HG03039 (cell line): ENCODE results near the gene MEX3A.
A peak's percentile ranks its signal among the peaks of the same experiment; 100 is the strongest.

Experiments
- ATAC-seq: cut with Tn5 transposase; IDR thresholded peaks from one replicate; pipeline ENCODE4 v1.9.1; 2021; ENCODE audit warnings: mild to moderate bottlenecking, moderate library complexity; ENCODE audit not compliant: unreplicated experiment

The MEX3A gene

DNA sequence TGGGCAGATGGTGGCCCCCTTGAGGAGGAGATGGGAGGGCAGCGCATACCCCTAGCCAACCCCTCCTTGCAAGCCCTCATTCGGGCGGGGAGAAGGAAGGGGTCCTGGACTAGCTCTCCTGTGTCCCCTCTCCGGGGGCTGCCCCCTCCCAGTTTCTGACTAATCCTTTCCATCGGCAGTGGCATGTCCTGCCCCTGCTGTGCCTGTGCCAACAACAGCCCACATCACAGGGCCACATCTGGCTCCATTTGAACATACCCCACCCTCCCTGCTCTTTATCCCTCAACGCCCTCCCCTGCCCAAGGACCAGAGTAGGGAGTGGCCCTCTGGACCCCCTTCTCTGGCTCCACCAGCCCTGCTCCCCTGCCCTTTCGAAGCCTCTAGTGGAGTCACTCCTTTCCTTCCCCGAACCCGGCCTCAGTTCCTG, 21.3 kb upstream of the MEX3A start:
- ATAC-seq = no peak

DNA sequence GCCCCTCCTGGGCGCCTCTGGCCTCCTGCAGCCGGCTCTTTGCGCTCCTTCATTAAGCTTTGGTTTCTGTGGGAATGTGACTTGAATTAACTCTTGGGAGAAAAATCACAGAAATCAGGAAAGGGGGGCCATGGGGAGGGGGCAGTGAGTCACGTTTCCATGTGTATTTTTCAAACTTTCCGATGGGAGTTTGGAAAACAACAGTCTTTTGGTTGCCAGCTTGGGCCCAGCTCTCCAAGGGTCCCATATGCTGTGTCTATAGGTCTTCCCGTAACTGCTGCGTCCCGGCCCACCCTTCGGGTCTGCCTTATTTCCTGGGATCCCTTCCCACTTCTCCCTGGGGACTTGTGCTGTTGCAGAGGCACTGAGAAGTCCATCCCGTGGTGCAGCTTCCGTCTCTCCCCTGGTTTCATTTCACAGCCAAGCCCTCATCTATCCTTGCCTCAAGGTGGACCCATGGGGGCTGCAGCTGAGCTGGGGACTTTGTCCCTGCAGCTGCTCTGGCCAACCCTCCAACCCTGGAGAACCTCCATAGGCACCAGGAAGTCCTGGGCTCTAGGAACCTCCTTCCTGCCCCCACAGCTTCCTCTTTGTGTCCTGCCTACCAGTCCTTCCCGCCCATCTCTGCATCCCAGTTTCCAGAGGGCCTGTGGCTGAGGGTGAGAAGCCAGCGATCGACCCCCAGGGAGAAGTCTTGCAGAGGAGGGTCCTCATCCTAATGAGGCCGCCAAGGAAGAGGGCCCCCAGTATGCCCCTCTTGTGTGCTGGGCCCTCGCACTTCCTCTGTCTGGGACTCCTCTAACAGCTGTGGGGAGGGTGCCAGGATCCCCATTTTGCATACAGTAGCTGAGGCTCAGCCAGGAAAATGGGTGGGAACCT, 20.6 kb upstream of the MEX3A start:
- no peak for ATAC-seq

DNA sequence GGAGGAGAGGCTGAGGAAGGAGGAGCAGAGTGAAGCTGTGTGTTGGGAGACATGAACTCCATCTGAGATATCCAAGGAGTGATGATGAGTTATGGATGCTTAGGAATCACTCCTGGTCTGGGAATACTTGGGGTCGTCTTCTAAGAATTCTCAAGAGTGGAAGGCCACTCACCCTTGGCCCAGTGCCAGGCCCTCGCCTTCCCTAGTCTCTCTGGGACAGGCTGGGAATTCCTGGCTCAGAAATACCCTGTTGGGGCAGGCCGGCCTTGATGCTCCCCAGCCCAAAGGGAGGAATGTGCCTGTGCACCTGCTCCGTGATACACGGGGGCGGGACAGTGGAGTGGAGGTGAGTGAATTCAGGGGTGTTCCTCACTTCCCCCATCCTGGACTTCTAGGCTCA, 19.6 kb upstream of the MEX3A start:
- ATAC-seq = no peak

DNA sequence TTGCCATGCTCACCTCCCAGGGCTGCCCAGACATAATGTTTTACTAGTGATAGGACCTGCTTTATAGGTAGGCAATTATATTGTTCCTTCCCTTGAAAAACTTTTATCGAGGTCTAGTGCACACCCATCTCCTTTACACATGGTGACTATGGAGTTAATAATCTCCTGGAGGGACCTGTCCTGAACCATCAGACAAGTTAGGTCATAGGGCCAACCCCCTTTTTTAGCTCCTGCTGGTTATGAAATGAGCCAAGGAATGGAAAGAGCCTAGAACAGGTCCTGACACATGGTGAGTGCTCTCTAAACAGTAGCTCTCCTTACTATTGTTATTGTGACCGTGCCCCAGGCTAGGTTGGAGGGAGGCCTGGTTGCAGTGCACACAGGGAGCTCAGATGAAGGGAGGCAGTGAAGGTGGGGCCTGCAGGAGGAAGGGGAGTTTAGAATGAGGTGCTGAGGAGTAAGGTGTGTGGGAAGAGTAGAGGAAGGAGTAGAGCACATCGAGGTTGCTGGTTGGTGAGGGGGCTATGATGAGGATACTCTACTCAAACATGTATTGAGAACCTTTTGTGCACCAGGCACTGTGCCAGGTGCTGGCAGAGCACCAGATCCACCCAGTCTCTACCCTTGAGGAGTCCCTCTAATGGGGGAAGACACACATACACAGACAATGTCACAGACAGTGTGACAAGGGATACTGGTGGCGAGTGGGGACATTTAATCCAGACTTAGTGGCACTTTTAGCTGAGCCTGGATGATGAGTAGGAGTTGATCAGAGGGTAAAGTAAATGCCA, 18.1 kb upstream of the MEX3A start:
- ATAC-seq = no peak

DNA sequence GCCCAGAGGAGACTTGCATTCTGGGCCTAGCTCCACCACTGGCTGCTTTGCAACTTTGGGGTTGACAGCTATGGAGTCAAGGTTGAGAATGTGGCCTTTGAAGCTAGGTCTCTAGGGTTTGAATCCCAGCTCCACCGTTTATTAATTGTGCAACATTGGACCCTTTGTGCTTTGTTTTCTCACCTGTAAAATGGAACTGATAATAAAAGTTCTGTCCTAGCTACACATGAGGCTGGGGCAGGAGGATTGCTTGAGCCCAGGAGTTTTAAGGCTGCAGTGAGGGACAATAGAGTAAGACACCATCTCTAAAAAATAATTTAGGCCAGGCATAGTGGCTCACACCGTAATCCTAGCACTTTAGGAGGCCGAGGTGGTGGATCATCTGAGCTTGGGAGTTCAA, 17.0 kb upstream of the MEX3A start:
- ATAC-seq = no peak

- ATAC-seq = no peak
These were observed 16.5 kb upstream of the MEX3A start for GRCh38 chr1:156098784-156099183.

- ATAC-seq = no peak
These were observed 15.4 kb upstream of the MEX3A start for GRCh38 chr1:156097499-156098178.

- peak; percentile 51 for ATAC-seq
These were observed 14.6 kb upstream of the MEX3A start for GRCh38 chr1:156096640-156097391.

DNA sequence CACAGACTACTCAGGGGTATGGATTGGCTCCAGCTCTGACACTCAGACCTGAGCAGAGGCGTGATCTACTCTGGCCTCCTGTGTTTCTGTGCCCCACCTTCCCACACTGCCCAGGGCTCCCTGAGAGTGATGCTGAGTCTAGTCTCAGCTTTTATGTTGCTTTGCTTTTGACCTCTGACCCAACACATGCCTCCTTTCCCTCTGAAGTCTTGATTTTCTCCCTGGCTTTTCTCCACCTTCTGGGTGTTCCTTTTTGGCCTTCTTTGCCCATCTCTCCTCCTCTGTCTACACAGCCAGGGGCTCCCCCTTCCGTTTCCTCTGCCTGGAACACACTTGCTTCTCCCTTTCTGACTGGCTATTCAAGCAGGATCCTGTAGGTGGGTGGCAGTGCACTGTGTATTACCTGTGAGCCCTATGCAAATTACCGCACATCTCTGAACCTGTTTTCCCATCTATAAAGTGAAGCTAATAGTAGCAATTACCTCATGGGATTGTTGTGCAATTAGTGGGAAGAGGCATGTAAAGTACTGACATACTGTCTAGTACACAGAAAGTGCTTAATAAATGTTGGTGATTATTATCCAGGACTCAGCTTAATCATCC, 13.7 kb upstream of the MEX3A start:
- no peak for ATAC-seq

- no peak for ATAC-seq
These were observed 9.3 kb upstream of the MEX3A start for GRCh38 chr1:156091610-156092009.

DNA sequence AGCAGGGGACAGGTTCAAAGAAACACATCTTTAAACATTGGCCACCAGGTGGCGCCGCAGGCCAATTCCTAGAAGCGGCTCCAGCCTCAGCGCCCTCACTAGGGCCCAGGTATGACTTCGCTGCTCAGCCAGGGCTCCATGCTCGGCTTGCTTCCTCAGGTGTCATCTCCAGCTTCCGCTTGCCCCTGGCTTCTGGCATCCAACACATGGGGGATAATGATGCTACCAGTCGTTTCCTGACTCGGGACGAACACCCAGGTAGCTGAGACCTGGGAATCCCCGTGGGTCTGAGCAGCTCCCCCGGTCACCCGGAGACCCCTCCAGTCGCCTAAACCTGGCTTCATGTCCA, 8.5 kb upstream of the MEX3A start:
- no peak for ATAC-seq

DNA sequence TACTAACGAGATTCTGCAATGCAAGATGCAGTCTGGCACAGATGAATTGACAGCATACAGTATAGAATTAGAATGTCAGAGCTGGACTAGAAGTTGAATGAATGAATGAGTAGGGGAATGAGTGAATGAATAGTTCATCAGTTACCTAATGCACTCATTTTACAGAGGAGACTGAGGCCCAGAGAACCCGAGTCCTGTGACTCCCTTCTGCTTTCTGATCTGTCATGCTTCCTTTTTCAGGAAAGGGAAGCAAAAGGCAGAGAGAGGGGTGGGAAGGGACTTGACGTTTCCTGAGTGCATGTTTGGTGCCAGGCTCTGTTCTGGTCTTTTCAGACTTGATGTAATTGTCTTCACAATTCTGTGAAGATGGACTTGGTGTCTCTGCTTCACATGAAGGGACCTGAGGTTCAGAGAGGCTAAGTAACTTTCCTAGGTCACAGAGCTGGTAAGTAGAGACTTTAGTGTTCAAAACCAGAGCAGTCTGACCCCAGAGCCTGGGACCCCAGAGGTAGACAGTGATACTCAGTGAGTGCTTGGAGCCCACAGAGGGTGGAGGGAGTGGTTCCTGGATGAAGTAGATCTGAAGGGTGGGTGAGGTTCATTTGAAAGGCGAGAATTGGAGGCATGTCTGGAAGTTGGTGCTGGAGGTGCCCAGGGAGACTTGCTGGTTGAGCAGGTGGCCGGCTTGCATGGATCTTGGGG, 8.0 kb upstream of the MEX3A start:
- ATAC-seq = no peak

GRCh38 chr1:156089704-156090103, 7.4 kb upstream of the MEX3A start:
- no peak for ATAC-seq

DNA sequence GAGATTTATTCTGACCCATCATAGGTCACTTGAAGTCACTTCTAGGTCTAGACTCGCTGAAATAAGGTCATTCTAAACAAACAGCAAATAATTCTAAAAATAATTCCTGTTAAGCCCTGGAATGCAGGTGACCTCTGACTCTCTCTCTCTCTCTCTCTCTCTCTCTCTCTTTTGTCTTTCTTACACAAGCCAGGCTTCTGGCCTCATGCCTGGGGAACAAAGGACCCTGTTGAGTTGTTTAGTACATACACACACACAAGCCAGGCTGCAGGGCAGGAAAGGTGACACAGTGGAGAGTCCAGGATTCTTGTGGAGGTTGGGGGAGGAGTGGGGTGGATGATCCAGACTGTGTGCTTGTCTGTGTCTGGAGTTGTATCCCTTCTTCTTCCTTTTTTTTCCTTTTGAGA, 4.0 kb upstream of the MEX3A start:
- no peak for ATAC-seq

DNA sequence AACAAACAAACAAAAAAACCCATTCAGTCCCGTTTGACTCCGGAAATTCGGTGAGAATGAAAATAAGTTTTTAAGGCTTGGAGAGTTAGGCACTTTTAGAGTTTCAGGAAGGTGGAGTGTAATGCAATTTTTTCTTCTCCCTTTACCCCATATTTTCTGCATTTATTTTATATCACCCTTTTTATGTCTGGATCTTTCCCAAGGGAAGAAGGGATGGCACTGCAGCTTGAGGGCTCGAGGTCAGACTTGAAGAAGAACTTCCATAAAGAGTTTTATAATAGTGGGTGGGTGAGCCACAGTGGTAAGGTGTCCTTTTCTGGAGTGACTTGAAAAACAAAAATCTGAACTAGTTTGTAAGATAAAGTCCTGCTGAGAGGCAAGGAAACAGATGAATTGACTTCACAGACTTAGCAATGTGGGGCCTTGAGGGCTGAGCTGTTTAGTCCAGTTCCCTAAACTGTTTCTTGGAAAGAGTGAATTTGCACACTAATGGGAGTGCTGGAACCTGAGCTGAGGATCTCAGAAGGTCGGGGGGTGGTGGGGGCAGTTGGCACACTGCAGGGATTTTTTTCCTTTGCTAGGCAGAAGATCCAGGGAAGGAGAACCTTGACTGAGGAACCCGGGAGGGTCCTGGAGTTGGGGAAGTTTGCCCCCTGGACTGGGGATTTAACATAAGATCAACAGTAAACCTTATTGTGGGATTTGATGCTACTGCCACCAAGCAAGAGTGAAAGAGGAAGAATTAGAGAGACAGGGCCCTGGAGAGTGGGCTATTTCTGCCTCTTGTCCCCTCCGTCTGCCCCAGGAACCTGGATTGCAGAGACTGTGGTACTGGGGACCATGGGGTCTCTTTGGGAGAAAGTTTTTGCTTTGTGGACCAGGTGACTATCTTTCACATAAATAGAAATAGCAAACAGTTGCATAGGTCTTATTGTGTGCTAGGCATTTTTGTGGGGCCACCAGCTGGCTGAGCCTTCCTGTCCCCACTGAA, 1.8 kb upstream of the MEX3A start:
- no peak for ATAC-seq

DNA sequence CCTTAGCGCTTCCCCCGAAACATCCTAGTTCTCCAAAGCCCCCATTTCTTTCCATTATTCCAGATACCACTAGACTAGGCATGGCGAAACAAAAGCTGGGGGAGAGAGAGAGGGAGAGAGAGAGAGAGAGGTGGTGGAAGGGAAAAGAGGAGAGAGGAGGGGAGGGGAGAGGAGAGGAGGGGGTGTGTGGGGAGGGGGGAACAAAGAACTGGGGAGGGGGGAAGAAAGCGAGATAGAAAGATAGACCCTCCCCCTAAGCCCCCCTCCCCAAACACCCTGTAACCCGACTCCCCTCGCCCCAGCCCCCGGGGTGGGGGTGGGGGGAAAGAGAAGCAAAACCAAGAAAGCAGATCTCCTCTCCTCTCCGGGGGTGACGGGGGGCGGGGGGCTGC, 352 bp downstream of the MEX3A start:
- no peak for ATAC-seq

- no peak for ATAC-seq
These were observed 917 bp downstream of the MEX3A start for GRCh38 chr1:156081180-156081916.

- ATAC-seq = no peak
These were observed 1.4 kb downstream of the MEX3A start for GRCh38 chr1:156080863-156081179.
